Lower lobe of right lung (tissue), 2 donors: ENCODE results near the gene LRP1B. TPM values are rescaled to one million over a fixed set of nuclear protein-coding genes. Genes with fewer than 3 reads are reported as not detected.

Experiments used
- ATAC-seq, 2 donors: fragments of 200-7000 bp; cut with Tn5 transposase; one replicate each; pipeline ENCODE4 v1.9.1; 2020 to 2022; ENCODE audit warnings: mild to moderate bottlenecking in 2 of 2, moderate library complexity in 2 of 2
- DNase-seq: peaks from one replicate; pipeline ENCODE4 v3.0.0-alpha.2; 2020
- H3K27ac ChIP-seq: fragments of 200-600 bp; one replicate; pipeline ENCODE4 v1.8.0; 2022
- H3K27me3 ChIP-seq: fragments of 200-600 bp; one replicate; pipeline ENCODE4 v1.8.0; 2022; ENCODE audit warnings: low read depth
- H3K36me3 ChIP-seq: fragments of 200-600 bp; one replicate; pipeline ENCODE4 v1.8.0; 2022; ENCODE audit warnings: mild to moderate bottlenecking
- H3K4me1 ChIP-seq: fragments of 200-600 bp; one replicate; pipeline ENCODE4 v1.8.0; 2022
- H3K4me3 ChIP-seq: fragments of 200-600 bp; one replicate; pipeline ENCODE4 v1.8.0; 2022; ENCODE audit warnings: mild to moderate bottlenecking
- H3K9me3 ChIP-seq: fragments of 200-600 bp; one replicate; pipeline ENCODE4 v1.8.0; 2022
- intact Hi-C: fragments of 100-400 bp; cut with DNase I; formaldehyde crosslinking; loops from one replicate; pipeline ENCODE4 v1.11.0; 2022
- total RNA-seq: library from RNA; stranded (reverse); fragmentation: NEBNext Ultra II Directional; extraction: Animal tissue kit (Norgen Biotek cat#: 25700); gene quantifications from one replicate; pipeline ENCODE4 v1.2.1, GENCODE V29; 2021
- TF ChIP-seq, protein P1 (sequence below): fragments of 200-600 bp; IDR thresholded peaks from one replicate; pipeline ENCODE4 v1.8.0; 2022; ENCODE audit warnings: antibody characterized with exemption, mild to moderate bottlenecking
- donor health status: DM: no; HTN: yes; CAD: no; lungs with severe emphysema.

LRP1B gene
- total RNA-seq, 1 donor from 2014 or later, result 0.09 TPM

DNA sequence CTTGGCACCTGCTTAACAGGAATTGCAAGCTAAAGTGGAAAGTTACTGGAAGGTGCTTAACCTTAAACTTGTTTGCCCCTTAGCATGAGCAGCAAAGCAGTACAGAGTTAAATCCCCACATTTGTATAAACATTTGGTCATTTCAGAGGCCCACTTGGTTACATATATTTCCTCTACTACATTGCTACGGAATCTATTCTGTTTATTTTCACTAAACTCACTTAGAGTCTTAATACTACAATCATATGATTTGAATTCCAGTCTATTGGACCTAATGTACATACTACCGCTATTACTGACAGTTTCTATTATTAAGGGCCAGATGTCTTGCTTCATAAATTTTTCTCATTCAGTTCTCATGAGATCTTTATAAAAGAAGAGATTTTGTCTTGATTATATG, 1294.0 kb downstream of the LRP1B start:
- no peaks in the 10 kb centered on the region for H3K9me3 ChIP-seq
- no peak for DNase-seq
- intact Hi-C loops, result no loop called here
- H3K4me1 ChIP-seq, result no peaks in the 10 kb centered on the region
- H3K36me3 ChIP-seq, result no peaks in the 10 kb centered on the region
- TF ChIP-seq, protein P1, sequence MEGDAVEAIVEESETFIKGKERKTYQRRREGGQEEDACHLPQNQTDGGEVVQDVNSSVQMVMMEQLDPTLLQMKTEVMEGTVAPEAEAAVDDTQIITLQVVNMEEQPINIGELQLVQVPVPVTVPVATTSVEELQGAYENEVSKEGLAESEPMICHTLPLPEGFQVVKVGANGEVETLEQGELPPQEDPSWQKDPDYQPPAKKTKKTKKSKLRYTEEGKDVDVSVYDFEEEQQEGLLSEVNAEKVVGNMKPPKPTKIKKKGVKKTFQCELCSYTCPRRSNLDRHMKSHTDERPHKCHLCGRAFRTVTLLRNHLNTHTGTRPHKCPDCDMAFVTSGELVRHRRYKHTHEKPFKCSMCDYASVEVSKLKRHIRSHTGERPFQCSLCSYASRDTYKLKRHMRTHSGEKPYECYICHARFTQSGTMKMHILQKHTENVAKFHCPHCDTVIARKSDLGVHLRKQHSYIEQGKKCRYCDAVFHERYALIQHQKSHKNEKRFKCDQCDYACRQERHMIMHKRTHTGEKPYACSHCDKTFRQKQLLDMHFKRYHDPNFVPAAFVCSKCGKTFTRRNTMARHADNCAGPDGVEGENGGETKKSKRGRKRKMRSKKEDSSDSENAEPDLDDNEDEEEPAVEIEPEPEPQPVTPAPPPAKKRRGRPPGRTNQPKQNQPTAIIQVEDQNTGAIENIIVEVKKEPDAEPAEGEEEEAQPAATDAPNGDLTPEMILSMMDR, result no peak
- H3K27ac ChIP-seq, result no peak overlapping the region
- no peak for ATAC-seq
- H3K4me3 ChIP-seq, result no peak overlapping the region
- no peaks in the 10 kb centered on the region for H3K27me3 ChIP-seq

- H3K9me3 ChIP-seq, result no peaks in the 10 kb centered on the region
- ATAC-seq (no peak), DNase-seq (no peak)
- H3K27me3 ChIP-seq, result no peaks in the 10 kb centered on the region
- H3K4me1 ChIP-seq, result no peaks in the 10 kb centered on the region
- TF ChIP-seq, protein P1, result no peak
- intact Hi-C loops, result no loop called here
- H3K36me3 ChIP-seq, result no peaks in the 10 kb centered on the region
- no peak overlapping the region for H3K27ac ChIP-seq
- H3K4me3 ChIP-seq, result no peak overlapping the region
These were observed 1295.7 kb downstream of the LRP1B start for GRCh38 chr2:140835079-140835478.

DNA sequence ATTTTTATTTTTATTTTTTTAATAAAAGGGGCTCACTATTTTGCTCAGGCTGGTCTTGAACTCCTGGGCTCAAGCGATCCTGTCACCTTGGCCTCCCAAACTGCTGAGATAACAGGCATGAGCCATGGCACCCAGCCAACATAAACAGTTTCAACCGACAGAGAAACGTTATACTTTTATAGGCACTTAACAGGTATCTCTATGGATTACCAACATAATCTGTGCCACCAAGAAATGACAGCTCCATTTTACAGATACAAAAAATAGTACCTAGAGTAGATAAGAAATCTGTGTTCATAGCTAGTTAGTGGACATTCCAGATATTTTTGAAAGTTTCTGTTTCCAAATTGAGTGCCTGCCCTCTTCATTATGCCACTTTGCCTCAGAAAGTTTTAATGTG, 1316.7 kb downstream of the LRP1B start:
- Histone ChIP-seq H3K4me3 (no peak overlapping the region), H3K27ac (no peak overlapping the region), H3K9me3 (no peaks in the 10 kb centered on the region), H3K27me3 (no peaks in the 10 kb centered on the region), H3K4me1 (no peaks in the 10 kb centered on the region), H3K36me3 (no peaks in the 10 kb centered on the region)
- intact Hi-C loops, result no loop called here
- TF ChIP-seq, protein P1, result no peak
- DNase-seq, result no peak
- ATAC-seq, result no peak

GRCh38 chr2:140808820-140809219, 1322.0 kb downstream of the LRP1B start:
- no peaks in the 10 kb centered on the region for H3K36me3 ChIP-seq
- ATAC-seq (no peak), DNase-seq (no peak)
- no peaks in the 10 kb centered on the region for H3K4me1 ChIP-seq
- H3K27me3 ChIP-seq, result no peaks in the 10 kb centered on the region
- TF ChIP-seq, protein P1, result no peak
- no peak overlapping the region for H3K4me3 ChIP-seq
- H3K27ac ChIP-seq, result no peak overlapping the region
- H3K9me3 ChIP-seq, result no peaks in the 10 kb centered on the region
- intact Hi-C loops, result no loop called here

DNA sequence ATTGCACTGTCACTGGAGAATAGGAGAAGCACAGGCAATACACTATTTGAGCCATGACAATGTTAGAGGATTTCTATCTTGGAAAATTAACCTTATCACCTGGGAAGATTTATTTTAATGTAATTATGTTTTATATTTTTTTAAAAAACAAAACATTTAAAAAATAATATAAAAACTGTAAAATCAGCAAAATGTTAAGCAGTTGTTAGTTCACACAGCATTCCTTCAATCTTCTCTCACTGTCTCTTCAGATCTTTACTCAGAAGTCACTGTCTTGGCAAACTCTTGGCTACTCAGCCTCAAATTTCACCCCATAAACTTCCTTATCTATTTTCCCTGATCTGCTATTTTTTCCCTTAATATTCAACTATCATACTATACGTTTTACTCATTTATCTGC, 1322.6 kb downstream of the LRP1B start:
- H3K27me3 ChIP-seq, result no peaks in the 10 kb centered on the region
- H3K4me1 ChIP-seq, result no peaks in the 10 kb centered on the region
- intact Hi-C loops, result no loop called here
- TF ChIP-seq, protein P1, result no peak
- no peaks in the 10 kb centered on the region for H3K9me3 ChIP-seq
- DNase-seq (no peak), ATAC-seq (no peak)
- no peak overlapping the region for H3K4me3 ChIP-seq
- no peak overlapping the region for H3K27ac ChIP-seq
- H3K36me3 ChIP-seq, result no peaks in the 10 kb centered on the region

DNA sequence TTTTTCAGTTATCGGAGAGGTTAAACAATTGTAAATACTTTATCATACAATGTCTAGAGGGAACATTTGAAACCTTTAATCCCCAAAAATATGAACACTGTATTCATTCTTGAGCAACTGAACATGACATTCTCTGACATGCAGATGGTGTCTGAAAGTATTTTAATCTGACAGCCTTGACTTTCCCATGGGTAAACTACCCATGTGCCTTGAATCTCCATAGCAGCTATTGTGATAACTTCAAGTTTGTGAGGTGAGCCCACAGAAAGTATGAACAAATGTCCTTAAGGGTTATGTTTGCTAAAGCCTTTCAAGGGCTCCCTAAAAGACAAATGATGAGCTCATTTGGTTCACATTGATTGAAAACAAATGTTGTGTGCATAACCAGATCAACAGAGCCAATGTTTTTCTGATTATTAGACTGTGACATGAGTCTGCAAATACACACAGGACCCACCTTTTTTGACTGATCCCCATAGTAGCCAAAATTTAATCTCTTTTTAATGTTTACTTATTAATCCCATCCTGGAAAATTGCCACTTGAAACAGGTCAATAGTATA, 1326.0 kb downstream of the LRP1B start:
- Histone ChIP-seq H3K27me3 (no peaks in the 10 kb centered on the region), H3K4me1 (no peaks in the 10 kb centered on the region), H3K27ac (no peak overlapping the region), H3K9me3 (no peaks in the 10 kb centered on the region), H3K36me3 (no peaks in the 10 kb centered on the region), H3K4me3 (no peak overlapping the region)
- intact Hi-C loops, result no loop called here
- ATAC-seq, result no peak
- no peak for DNase-seq
- TF ChIP-seq, protein P1, result no peak
